ENCODE data around the gene CNDP1.

Gene CNDP1

GRCh38 chr18:74633652-74634352, 99.5 kb downstream of the CNDP1 start:
- FAIRE-seq, result no peak
- no peak for DNase-seq (ENCODE audit: insufficient read length, low spot score)
- TF ChIP-seq CTCF (IDR thresholded peaks at IDR 0.05; ENCODE audit: insufficient read depth, missing control alignments), result no peak

GRCh38 chr18:74635224-74635975, 101.1 kb downstream of the CNDP1 start:
- FAIRE-seq, result no peak
- no peak for TF ChIP-seq CTCF (IDR thresholded peaks at IDR 0.05; ENCODE audit: insufficient read depth, missing control alignments)
- DNase-seq (ENCODE audit: insufficient read length, low spot score), result no peak

Measured in D721Med (cell line).